Psoas muscle (tissue), 8 donors: Measurements from ENCODE around the gene ERC2. TPM values are rescaled to one million over a fixed set of nuclear protein-coding genes. Genes with fewer than 3 reads are reported as not detected.

Experiments
- ATAC-seq, 4 donors: fragments of 200-7000 bp; cut with Tn5 transposase; one replicate each; pipeline ENCODE4 v1.9.1; 2020; ENCODE audit warnings: moderate library complexity in 3 of 4, mild to moderate bottlenecking in 2 of 4
- DNase-seq, 2 donors: peaks; one replicate each; pipeline ENCODE4 v3.0.0-alpha.2; 2020
- H3K27ac ChIP-seq: fragments of 200-600 bp; one replicate; pipeline ENCODE4 v1.8.0; 2022
- H3K27me3 ChIP-seq, 3 donors: fragments of 200-600 bp in 1 of 3; one replicate each; pipeline versions ENCODE4 v1.6.1 to v1.8.0; 2013 to 2022; ENCODE audit warnings: low read length in 2 of 3, mild to moderate bottlenecking in 2 of 3, moderate library complexity in 1 of 3; ENCODE audit not compliant: insufficient read depth in 3 of 3
- H3K36me3 ChIP-seq, 2 donors: fragments of 200-600 bp in 1 of 2; one replicate each; pipeline versions ENCODE4 v1.6.1 to v1.8.0; 2013 to 2022; ENCODE audit warnings: low read depth in 1 of 2, mild to moderate bottlenecking in 1 of 2, moderate library complexity in 1 of 2; ENCODE audit not compliant: insufficient read depth in 1 of 2
- H3K4me1 ChIP-seq: fragments of 200-600 bp; one replicate; pipeline ENCODE4 v1.8.0; 2022
- H3K4me3 ChIP-seq: fragments of 200-600 bp; one replicate; pipeline ENCODE4 v1.8.0; 2022; ENCODE audit warnings: mild to moderate bottlenecking
- H3K9me3 ChIP-seq: fragments of 200-600 bp; one replicate; pipeline ENCODE4 v1.8.0; 2022
- WGBS, 3 donors: extraction: QIAGEN DNeasy Blood & Tissue Kit; methylation state at CpG; one replicate each; pipeline versions ENCODE4 v1.1.6 to v1.1.7; 2013; 5-methylcytosine and 5-hydroxymethylcytosine counted together
- intact Hi-C, 2 donors: fragments of 100-400 bp; cut with DNase I; formaldehyde crosslinking; loops; one replicate each; pipeline versions ENCODE4 v1.11.0 to v1.14.2; 2022
- polyA plus RNA-seq, 3 donors: library from polyadenylated mRNA; stranded (reverse); fragments of 200-250 nt; gene quantifications; one replicate each; pipeline ENCODE4 v1.2.3, GENCODE V29; 2013
- total RNA-seq, 4 donors: library from RNA; stranded (reverse); fragmentation: NEBNext Ultra II Directional in 2 of 4; extraction: Animal tissue kit (Norgen Biotek cat#: 25700) in 2 of 4; gene quantifications; one replicate each; pipeline versions ENCODE4 v1.2.1 to v1.2.4, GENCODE V29; 2021 to 2023
- TF ChIP-seq, protein P1 (sequence below): fragments of 200-600 bp; IDR thresholded peaks from one replicate; pipeline ENCODE4 v1.8.0; 2022; ENCODE audit warnings: antibody characterized with exemption
- donor health status: healthy with polysubstance abuse.
- donor health status: DM: no; HTN: no; CAD: no; lungs with moderate emphysema.
- donor health status: Bipolar disorder and iron deficiency.
- donor health status: healthy.
- donor health status: DM: yes; HTN: yes; CAD: no.
- donor health status: DM: no; HTN: no; CAD: no.
- donor health status: DM: no; HTN: no; CAD: no.
- donor health status: DM: yes; HTN: yes; CAD: no.

Gene ERC2
- total and polyA plus RNA-seq, 7 donors, result 0.04 to 0.15 TPM; not detected in 5

DNA sequence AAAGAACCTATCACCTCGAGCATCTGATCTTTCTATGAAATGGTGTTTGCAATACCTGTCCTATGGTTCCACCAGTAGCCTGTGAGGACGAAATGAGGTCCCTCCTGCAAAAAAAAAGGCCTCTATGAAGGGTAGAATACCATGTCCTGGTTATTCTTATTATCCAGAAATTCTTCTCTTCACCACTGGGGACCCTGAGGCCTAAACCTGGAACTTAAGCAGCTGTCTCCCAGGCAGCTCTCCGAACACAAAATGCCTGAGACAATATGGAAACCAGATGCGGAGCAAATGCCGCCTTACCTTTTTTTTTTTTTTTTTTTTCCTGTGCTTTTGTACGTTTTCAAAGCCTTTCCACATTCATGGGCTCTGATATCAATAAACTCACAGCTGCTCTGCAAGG, 919.1 kb downstream of the ERC2 start:
- Histone ChIP-seq H3K27ac (no peak overlapping the region), H3K27me3 (peaks cover 0 to 2% (median 0%) of the 10 kb centered on the region in 3 donors), H3K36me3 (no peaks in the 10 kb centered on the region), H3K9me3 (no peaks in the 10 kb centered on the region), H3K4me1 (no peaks in the 10 kb centered on the region), H3K4me3 (no peak overlapping the region)
- TF ChIP-seq, protein P1, sequence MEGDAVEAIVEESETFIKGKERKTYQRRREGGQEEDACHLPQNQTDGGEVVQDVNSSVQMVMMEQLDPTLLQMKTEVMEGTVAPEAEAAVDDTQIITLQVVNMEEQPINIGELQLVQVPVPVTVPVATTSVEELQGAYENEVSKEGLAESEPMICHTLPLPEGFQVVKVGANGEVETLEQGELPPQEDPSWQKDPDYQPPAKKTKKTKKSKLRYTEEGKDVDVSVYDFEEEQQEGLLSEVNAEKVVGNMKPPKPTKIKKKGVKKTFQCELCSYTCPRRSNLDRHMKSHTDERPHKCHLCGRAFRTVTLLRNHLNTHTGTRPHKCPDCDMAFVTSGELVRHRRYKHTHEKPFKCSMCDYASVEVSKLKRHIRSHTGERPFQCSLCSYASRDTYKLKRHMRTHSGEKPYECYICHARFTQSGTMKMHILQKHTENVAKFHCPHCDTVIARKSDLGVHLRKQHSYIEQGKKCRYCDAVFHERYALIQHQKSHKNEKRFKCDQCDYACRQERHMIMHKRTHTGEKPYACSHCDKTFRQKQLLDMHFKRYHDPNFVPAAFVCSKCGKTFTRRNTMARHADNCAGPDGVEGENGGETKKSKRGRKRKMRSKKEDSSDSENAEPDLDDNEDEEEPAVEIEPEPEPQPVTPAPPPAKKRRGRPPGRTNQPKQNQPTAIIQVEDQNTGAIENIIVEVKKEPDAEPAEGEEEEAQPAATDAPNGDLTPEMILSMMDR, result peak; percentile 6
- WGBS, 3 donors, result 60 to 67% (median 61%) methylated on average over 6 of the region's 6 CpGs
- DNase-seq (no peak), ATAC-seq (no peak)
- intact Hi-C loops, result no loop called here

DNA sequence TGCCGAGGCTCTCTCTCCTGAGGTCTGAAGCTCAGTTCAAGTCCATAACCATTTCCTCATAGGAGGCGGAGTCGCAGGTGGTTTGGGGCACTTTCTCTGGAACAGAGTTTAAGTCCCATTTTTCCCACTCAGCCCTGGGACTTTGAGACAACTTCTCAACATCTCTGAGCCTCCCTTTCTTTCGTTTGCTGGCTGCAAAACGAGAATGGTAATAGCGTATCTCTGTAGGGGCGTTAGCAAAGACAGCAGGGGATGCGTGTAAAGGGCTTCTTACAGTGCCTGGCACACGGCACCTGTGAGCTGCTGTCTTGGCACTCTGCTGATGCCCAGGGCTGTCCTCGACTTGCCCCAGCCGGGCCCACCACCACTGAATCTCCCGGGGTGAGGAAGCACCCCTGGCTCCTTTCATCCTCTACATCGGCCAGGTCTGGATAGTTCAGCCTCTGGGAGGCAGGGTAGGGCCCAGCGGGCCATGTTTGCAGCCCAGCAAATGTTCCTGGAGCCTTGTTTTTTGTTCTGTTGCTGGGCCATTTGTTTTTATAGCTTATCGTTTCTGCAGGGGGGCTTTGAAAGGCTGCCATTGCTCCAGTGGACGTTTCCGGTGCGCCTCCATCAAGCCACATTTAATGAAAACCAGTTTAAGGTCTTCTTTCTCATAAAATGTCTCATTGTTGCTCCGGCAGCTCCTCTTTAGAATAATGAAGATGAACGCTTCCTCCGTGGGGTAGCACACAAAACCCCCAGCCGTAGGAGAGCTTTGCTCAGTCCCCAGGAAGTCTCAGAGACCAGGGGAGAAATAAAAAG, 921.2 kb downstream of the ERC2 start:
- Histone ChIP-seq H3K4me3 (no peak overlapping the region), H3K36me3 (no peaks in the 10 kb centered on the region), H3K9me3 (no peaks in the 10 kb centered on the region), H3K27me3 (peaks cover 0 to 2% (median 0%) of the 10 kb centered on the region in 3 donors), H3K4me1 (no peaks in the 10 kb centered on the region), H3K27ac (no peak overlapping the region)
- TF ChIP-seq, protein P1, result no peak
- WGBS, 3 donors, result 80 to 84% (median 83%) methylated on average over 22 of the region's 22 CpGs
- DNase-seq (no peak), ATAC-seq (no peak)
- intact Hi-C loops, result no loop called here

DNA sequence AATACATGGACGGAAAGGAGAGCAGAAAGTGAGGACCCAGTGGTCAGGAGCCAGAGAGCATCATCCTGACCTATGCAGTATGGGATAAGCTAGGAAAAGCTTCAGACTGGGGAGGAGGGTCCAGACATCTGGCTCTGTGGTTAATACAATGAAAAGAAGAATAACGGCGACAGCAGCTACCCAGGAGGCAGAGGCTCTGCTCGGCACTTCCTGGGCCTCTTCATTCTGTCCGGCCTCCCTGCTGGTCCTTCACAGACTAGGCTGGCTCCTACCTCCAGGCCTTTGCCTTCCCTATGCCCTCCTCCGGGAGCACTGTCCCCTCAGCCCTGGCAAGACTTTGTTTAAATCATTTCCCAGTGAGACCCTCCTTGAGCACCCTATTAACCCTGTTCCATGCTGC, 922.3 kb downstream of the ERC2 start:
- DNase-seq, result no peak
- 60 to 79% (median 69%) methylated on average over 4 to 6 of the region's 6 CpGs for WGBS, 3 donors
- Histone ChIP-seq H3K27me3 (no peaks in the 10 kb centered on the region), H3K9me3 (no peaks in the 10 kb centered on the region), H3K27ac (no peak overlapping the region), H3K36me3 (no peaks in the 10 kb centered on the region), H3K4me3 (no peak overlapping the region), H3K4me1 (no peaks in the 10 kb centered on the region)
- intact Hi-C loops, result no loop called here
- TF ChIP-seq, protein P1, result no peak
- ATAC-seq, result no peak

DNA sequence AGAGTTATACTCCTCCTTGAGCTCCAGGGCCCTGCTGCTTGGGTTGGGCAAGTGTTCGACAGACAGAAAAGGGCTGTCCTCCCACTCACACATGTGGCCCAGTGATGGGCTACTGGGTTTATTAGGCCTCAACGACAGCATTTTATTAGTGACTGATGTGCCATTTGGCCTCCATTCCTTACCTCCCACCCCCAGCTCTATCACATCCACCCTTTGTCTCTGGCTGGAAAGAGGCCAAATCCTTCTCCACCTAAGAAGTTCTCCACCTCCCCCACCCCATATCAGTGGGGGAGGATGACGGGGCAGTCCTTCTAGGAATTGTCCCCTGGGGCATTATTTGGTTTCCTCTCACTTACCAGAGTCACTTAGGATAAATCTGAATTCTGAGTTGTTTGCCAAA, 924.0 kb downstream of the ERC2 start:
- intact Hi-C loops, result no loop called here
- Histone ChIP-seq H3K36me3 (no peaks in the 10 kb centered on the region), H3K4me1 (no peaks in the 10 kb centered on the region), H3K9me3 (no peaks in the 10 kb centered on the region), H3K27me3 (no peaks in the 10 kb centered on the region), H3K4me3 (no peak overlapping the region), H3K27ac (no peak overlapping the region)
- WGBS, 3 donors, result 24 to 43% (median 41%) methylated on average over 3 of the region's 3 CpGs
- DNase-seq (no peak), ATAC-seq (no peak)
- TF ChIP-seq, protein P1, result no peak

DNA sequence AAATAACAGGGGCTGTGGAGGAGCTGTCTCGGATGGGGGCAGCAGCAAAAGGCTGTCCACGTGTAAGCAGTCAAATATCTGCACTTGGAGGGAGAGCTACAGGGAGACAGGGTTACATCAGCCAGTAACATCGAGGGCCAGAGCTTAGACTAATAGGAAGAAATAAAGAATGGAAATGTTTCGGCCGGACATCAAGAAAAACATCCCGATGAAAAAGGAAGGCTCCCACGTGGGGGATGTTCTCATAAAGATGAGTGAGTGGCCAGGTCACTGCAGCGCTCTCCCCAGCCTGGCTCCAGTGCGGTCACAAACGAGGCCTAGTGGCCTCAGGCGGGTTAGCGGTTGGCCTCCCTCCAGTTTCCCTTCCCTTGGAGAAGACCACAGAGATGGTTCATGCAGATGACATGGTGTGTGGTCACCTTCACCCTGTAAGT, 925.1 kb downstream of the ERC2 start:
- intact Hi-C loops, result no loop called here
- Histone ChIP-seq H3K27me3 (no peaks in the 10 kb centered on the region), H3K9me3 (no peaks in the 10 kb centered on the region), H3K4me3 (no peak overlapping the region), H3K36me3 (no peaks in the 10 kb centered on the region), H3K4me1 (no peaks in the 10 kb centered on the region), H3K27ac (no peak overlapping the region)
- ATAC-seq (no peak), DNase-seq (no peak)
- TF ChIP-seq, protein P1, result no peak
- 82 to 84% (median 83%) methylated on average over 12 of the region's 12 CpGs for WGBS, 3 donors
